NOMO-1 (cell line): ENCODE measurements around the gene PDCD7.
"Not testable (repeated sequence)": the region's sequence is repeated elsewhere in the genome, so short reads cannot be mapped to it uniquely, and the experiment has no call there.

Experiments used
- DNase-seq, 2 experiments: peaks; one replicate each; lab custom pipeline; 2025; ENCODE audit not compliant: unreplicated experiment in 2 of 2; lab: John Stamatoyannopoulos, UW

The PDCD7 gene

DNA sequence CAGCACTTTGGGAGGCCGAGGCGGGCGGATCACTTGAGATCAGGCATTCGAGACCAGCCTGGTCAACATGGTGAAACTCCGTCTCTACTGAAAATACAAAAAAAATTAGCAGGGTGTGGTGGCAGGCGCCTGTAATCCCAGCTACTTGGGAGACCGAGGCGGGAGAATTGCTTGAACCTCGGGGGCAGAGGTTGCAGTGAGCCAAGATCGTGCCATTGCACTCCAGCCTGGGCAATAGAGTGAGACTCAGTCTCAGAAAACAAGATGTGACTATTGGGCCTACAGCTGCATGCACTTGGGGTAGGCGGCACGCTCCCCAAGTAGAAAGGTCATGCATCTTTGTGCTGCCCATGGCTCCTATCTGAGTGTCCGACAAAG, 39.8 kb downstream of the PDCD7 start:
- not testable (repeated sequence) for DNase-seq

DNA sequence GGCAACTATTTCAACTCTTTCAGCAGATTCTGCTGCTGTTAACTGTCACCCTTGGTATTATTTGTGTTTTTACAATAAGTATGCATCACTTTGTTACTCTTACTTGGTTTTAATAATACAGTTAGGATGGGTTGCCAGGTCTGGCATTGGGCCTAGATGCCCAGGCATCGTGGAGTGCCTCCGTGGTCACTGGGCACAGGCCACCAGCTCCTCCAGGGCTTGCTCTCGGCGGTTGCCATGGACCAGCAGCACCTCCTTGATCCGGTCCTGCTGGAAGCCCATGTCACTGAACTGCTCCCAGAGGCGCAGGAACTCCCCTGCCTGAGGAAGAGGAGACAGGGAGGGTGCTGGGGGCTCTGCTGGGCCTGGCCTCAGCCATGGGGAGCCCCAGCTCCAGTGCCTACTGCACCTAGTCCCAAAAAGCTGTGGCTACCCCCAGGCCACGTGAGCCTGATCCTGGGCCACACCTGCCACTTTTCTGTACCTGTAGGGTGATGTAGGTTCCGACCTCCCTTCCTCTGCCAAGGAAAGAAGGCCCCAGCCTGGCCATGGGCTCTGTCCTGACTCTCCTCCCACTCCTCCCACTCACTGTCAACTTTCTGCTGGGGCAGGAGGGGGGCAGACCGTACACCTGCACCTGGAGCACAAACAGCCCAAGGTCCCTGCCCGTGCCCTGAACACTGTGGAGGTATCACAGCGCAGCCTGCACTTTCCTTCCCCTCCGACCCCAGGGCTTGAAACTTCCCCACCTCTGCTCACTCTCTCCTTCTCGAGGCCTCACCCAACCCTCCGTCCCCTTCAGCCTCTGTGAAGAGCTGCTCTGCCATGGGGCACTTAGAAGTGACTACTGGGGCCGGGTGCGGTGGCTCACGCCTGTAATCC, 40.5 kb downstream of the PDCD7 start:
- DNase-seq = no peak

DNA sequence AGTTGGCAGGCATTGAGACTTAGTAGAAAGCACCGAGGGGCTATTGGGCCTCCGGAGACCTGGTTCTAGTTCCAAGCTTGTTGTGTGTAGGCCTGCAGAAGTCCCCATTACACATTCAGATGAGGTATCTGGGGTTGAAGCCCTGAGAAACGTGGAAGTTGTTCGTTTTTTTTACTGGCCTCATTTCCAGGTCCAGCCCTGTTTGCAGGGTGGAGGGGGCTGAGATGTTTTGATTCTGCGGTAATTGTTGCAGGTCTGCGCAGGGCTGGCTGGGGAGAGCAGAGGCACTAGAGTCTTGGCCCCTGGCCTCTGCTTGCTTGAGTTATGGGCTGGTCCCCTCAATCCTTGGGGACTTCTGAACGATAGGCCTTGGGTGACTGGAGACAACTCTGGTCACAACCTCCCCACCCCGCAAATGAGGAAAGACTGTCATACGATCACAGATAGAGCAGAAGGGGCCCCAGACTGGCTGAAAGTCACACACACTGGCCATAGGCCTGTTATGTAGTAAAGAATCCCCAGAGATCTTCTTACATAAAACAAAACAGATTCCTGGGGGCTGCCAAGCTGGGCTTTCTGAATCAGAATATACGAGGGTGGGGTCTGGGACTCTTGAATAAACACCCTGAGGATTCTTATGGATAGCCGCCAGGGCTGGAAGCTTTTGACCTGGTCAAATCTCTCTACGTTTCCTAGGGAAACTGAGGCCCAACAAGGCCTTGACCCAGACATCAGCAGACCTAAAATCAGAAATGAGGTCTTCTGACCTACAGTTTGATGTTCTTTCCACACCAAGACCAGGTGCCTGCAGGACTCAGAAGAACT, 41.5 kb downstream of the PDCD7 start:
- no peak for DNase-seq

DNA sequence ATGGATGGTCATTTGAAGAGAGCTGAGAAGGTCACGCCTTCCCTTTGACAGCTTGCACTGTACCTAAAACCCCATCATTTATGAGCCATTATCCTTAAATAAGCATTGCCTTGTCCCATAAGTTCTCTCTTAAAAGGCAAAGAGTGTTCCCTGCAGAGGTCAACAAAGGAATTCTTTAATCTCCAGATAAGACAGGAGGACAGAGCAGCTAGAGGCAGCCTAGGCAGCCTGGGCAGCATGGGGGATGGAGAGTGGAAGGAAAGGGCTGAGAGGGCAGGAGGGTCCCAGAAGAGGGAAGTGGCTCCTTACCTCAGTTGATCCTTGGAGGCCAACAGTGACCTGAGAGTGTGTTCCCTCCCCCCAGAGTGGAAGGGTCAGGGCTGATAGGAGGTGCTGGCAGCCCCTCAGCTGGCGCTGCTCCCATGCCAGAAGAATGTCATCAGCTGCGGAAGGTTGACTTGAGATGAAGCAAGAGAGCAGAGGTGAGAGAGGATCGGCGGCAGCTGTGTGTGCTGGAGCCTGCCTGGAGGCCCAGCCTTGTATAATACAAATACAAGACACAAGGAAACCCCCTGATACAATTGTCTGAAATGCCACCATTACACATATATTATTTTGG, 44.3 kb downstream of the PDCD7 start:
- DNase-seq = no peak

DNA sequence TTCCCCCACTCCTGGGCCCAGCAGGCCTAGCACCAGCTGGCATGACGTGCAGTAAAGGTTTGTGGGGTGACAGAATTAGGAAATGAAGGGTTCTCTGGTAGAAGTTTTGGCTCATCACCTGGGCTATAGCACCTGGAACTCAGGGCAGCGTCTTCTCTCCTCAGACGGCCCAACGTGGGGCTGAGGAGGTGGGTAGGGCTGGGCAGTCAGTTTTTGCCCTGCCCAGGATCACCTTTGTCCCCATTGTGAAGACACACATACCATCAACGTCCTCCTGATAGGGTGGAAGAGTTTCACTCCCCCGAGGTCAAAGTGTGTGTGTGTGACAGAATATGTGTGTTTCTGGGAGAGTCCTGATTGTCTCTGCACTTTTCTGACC, 45.0 kb downstream of the PDCD7 start:
- no peak for DNase-seq

DNA sequence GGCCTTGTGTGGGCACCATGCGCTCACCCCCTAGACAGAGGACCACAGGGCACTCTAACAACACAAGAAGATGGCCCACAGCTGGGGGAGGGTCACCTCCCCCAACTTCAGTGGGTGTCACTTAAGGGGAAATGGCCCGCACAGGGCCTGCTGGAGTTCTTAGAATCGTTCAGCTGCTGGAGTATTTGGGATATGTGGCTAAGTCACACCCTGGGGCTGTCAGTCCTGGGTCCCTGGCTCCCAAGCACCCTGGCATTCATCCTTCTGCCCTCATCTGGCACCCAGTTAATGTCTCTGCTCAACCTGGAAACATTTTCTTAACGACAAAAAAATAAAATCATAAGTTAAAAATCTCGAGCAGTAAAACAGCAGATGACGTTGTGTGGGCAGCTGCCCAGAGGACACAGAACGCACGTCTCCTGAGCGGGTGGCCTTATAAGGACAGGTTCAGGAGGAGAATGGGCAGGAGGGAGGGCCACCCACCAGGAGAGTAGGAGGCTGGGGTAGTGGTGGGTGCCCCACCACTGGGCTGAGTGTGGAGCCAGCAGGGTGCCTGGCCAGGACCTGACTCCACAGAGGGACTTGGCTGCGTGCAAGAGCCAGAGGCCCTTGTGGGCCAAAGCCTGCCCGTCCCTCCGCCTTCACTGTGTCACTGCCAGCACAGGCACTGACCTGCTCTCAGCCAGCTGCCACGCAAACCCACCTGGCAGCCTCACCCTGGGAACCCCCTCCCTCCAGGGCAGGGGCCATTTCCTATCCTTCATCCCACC, 45.5 kb downstream of the PDCD7 start:
- no peak for DNase-seq

DNA sequence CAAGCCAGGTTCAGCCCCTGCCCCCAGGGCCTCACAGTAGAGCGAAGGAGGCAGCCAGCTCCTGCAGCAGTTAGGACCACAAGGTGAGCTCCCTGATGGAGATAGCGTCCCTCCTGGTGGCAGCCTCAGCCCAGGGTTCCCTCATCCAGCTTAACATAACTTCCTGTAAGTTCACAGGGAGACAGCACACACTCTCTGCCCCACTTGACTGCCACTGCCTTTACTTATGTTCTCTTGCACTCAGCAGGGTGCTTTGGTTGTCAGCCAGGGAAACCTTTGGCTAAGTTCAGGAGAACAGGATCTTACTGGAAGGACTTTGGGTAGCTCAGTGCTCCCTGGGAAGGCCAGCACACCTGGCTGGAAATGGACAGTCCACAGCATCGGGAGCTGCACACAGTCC, 46.2 kb downstream of the PDCD7 start:
- DNase-seq = no peak

DNA sequence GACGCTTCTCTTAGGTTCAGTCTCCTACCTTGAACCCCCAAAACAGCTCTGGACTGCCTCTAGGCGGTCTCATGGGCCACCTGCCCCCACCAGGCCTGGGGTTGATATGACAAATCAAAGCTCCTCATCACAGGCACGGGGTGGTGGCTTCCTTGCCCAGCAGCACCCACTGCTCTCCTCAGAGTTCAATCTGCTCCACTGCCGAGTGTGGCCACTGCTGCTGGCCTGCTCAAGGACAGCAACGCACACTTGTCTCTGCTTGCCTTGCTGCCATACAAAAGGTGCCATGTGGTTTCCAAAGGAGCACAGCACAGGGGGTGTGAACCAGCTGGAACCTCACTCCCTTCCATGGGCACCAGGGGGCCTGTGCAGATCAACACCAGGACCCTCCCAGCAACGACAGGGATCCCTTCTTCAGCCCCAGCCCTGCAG, 46.9 kb downstream of the PDCD7 start:
- DNase-seq = no peak

DNA sequence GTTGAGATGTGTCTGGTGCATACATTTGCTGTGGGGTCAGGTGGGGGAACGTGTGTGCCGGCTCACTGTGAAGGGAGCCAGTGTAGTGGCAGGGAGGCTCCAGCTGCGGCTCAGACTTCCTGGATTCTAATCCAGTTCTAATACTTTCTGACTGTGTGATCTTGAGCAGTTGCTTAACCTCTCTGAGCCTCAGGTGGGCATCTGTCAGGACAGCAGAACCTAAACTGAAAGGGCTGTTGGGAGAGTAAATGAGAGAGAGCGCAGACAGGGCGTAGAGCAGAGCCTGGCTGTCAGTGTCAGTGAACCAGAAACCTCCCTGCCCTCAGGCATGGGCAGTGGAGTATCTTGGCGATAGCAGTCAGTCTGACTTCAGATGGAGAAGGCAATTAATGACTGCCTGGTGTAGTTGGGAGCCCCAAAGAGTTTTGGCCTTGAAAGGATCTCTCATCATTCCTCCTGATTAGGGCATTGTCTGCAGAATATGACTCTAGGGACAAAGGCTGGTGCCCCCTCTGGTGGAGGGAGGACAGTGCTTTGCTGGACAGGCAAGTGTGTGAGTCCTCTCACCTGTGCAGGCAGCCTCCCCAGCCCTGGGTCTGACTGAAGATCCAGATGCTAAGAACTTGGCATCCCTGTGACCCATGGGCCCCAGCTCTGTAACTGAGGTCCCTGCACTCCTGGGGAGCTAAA, 47.5 kb downstream of the PDCD7 start:
- DNase-seq = no peak

DNA sequence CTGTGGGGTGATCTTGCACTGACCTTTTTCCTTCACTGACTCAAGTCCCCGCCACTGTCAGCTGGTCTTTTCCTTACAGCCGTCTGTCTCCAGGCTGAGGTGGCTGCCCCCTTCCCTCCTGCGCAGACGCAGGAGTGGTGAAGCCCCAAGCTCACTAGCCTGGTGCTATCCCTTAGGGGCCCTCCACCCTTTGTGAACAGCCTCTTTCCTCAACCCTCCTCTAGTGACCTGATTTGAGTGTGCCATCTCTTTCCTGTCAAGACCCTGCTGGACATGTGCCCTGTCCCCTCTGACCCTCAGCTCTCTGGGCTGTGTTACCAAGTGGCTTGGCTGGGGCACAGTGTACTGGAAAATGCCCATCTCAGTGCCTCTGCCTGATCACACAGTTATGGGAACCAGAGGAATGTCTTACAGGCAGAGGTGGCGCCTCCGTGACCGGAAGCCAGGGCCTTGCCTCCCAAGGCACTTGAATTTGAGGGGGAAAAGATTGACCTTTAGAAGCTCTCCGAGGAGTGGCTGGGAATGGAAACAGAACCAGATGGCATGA, 48.3 kb downstream of the PDCD7 start:
- DNase-seq = no peak

DNA sequence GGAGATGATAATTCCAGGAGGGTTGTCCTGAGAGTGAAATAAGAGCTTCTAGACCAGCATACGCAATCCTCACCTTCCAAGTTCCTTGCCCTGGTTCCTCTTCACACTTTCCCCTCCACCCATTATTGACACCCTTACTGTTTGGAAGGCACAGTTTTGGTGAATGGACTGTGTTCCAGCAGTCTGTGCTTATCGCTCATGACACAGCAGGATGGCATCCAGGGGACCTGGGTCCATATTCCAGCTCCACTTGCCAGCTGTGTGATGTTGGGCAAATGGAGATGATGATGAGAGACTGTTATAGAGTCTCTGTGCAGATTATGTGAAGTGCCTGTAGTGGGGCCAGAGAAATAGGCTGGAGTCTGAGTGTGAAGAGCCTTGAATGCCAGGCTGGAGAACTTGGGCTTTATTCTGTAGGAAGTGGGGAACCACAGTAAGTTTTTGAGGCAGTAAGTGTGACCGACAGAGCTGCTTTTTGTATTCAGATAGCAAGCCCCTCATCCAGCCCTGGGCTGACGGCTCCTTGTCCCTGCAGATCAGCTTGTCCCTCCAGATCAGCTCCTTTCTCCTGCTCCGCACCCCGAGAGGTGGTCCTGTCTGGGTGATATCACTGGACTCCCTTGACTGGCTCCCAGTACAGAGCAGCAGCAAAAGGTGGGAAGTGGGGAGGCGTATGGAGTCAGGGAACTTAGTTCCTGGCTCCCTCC, 49.0 kb downstream of the PDCD7 start:
- DNase-seq = no peak

DNA sequence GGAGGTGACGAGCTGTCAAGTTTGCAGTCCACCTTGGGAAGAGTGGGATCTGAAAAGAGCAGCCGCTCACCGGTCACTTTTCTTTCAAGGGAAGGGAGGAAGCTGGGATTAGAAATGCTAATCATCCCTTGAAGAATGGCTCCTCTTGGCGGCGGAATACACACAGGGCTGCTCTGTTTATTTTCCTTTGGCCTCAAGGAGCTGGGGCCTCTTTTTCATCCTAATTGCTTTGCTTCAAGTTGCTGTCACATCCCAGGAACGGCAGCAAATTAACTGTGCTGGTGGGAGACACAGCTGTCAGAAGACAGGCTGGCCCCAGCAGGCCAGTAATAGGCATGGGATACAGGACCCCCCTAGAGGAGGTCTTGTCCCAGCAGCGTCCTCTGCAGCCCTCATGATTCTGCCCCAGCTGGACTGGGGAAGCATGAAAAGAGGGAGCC, 50.3 kb downstream of the PDCD7 start:
- no peak for DNase-seq

DNA sequence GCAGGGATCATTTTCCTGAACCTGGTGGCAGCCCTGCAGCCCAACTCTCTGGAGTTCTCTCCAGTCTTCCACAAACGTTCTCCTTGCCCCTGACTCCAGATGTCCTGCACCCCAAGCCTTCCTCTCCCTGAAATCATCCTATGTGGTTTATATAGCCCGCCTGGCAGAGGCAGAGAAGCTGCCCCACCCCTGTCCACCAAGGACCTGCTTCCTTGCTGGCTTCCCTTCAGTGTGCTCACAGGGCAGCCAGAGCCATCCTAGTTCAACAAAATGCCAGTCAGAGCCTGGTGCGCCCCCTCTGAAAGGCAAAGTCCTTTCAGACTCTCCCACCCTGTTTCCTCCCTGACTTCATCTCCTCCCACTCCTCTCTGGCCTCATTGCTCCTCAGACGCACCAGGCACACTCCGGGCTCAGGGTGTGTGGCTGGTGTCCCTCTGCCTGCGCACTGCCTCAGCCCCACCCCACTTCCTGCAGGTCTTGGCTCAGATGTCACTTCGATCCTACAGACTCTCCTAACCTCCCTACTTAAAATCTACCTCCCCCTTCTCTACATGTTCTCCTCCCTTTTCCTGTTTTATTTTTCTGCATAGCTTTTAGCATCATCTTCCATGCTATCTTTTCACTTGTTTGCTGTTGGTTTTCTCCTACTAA, 51.2 kb downstream of the PDCD7 start:
- no peak for DNase-seq

DNA sequence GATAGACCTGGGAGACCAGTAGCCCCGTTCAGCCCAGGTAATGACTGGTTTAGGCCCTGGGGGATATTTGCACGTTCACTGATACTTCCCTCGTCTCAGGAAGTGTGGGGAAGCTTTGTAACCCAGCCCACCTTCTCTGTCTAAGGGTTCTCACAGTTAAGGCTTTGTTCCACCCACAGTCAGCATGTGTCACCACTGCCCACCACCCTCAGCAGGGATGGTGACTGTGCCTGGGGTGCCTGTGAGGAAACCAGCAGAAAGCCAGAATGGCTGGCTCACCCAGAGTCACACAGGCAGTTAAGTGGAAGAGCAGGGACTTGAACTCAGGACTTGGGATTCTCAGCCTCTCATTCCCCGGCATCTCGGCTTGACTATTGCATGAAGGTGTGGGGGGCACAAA, 51.9 kb downstream of the PDCD7 start:
- DNase-seq = no peak

DNA sequence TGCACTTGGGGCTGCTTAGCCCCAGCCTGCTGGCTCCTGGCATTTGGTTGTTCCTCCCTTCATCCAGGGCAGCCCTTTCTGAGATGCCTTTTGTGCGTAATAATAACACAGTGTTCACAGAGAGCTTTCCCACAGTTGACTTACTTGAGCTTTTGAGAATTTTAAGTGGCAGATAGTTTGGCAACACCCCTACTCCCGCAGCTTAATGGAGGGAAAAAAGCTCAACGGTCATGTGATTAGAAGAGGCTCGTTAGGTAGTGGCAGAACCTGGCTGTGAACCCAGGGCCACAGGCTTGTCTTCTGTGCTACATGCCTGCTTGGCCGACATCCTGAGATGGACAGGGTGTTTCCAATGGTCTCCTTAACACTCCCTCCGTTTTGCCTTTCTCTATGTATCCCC, 52.3 kb downstream of the PDCD7 start:
- no peak for DNase-seq

DNA sequence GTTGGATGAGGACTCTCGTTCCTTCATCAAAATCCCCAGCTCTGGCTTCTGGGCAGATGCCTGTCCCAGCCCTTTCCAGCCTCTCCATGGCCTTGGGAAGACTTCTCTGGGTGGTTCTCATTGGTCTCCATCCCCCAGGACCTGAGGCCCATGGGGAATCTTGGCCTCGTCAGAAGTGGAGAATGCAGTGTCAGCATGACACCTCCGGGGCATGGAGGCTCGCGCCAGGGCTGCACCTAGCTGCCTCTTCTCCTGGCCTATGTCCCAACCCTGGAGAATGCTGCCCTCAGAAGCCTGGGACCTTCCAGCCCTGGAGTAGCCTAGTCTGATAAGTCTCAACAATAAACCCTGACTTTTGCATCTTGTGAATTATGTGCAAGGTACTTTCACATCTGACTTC, 54.0 kb downstream of the PDCD7 start:
- no peak for DNase-seq

DNA sequence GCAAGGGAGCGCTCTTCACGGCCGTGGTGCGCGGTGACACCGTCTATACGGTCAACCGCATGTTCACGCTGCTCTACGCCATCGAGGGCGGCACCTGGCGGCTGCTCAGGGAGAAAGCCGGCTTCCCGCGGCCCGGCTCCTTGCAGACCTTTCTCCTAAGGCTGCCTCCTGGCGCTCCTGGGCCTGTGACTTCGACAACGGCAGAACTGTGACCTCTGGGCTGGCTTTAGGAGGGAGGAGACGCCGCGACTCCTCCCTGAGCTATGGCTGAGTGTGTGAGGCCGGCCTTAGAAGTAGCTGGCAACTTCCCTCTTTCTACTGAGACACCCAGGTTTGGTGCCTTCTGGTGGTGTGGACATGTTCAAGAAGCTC, 55.6 kb downstream of the PDCD7 start:
- DNase-seq = no peak

DNA sequence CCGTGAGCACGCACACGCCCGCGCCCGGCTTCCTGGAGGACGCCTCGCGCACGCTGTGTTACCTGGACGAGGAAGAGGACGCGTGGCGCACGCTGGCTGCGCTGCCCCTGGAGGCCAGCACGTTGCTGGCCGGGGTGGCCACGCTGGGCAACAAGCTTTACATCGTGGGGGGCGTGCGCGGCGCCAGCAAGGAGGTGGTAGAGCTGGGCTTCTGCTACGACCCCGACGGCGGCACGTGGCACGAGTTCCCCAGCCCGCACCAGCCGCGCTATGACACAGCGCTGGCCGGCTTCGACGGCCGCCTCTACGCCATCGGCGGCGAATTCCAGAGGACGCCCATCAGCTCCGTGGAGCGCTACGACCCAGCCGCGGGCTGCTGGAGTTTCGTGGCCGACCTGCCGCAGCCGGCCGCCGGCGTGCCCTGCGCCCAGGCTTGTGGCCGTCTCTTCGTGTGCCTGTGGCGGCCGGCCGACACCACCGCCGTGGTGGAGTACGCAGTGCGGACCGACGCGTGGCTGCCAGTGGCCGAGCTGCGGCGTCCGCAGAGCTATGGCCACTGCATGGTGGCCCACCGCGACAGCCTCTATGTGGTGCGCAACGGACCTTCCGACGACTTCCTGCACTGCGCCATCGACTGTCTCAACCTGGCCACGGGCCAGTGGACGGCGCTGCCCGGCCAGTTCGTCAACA, 56.2 kb downstream of the PDCD7 start:
- no peak for DNase-seq
